HepG2 (cell line): ENCODE data around the gene LARP1. TPM values are rescaled to one million over a fixed set of nuclear protein-coding genes. Genes with fewer than 3 reads are reported as not detected.

ENCODE experiments used
- ATAD3A ChIP-seq: sonication (generic); formaldehyde crosslinking; IDR thresholded peaks from 2 replicates; pipeline ENCODE4 v1.4.0; 2020; ENCODE audit warnings: missing genetic modification reagents
- CBX5 ChIP-seq: sonication (generic); formaldehyde crosslinking; IDR thresholded peaks from 2 replicates; pipeline ENCODE4 v1.4.0; 2020; ENCODE audit warnings: missing genetic modification reagents, borderline replicate concordance
- DPF2 ChIP-seq: sonication (generic); formaldehyde crosslinking; IDR thresholded peaks from 2 replicates; pipeline ENCODE4 v1.4.0; 2020; ENCODE audit warnings: mild to moderate bottlenecking, low read depth, missing genetic modification reagents, borderline replicate concordance
- HMG20A ChIP-seq: IDR thresholded peaks from 2 replicates; pipeline ENCODE4 v1.6.1; 2016; ENCODE audit warnings: borderline replicate concordance
- HNRNPUL1 ChIP-seq: fragments of 200-400 bp; formaldehyde crosslinking; IDR thresholded peaks from 2 replicates; pipeline ENCODE4 v1.6.1; 2017; ENCODE audit warnings: low read depth, mild to moderate bottlenecking, low read length, moderate library complexity
- JUNB ChIP-seq: sonication (generic); formaldehyde crosslinking; IDR thresholded peaks from 2 replicates; pipeline ENCODE4 v1.8.0; 2022; ENCODE audit warnings: missing genetic modification reagents, mild to moderate bottlenecking, borderline replicate concordance
- KLF15 ChIP-seq: sonication (generic); formaldehyde crosslinking; IDR thresholded peaks from 2 replicates; pipeline ENCODE4 v1.8.1; 2023; ENCODE audit warnings: borderline replicate concordance, mild to moderate bottlenecking, inconsistent platforms, missing genetic modification reagents, mixed read lengths
- MEIS1 ChIP-seq: sonication (generic); formaldehyde crosslinking; IDR thresholded peaks from 2 replicates; pipeline ENCODE4 v1.9.0; 2021; ENCODE audit warnings: mild to moderate bottlenecking, missing genetic modification reagents, moderate library complexity, borderline replicate concordance
- REXO4 ChIP-seq: sonication (generic); formaldehyde crosslinking; IDR thresholded peaks from 2 replicates; pipeline ENCODE4 v1.8.0; 2022; ENCODE audit warnings: missing genetic modification reagents, mild to moderate bottlenecking, borderline replicate concordance
- RNF2 ChIP-seq: fragments of 450-650 bp; conservative IDR thresholded peaks from 2 replicates; pipeline ENCODE4 v1.6.1; 2016; ENCODE audit warnings: low read depth
- SIX4 ChIP-seq: sonication (generic); formaldehyde crosslinking; IDR thresholded peaks from 2 replicates; pipeline ENCODE4 v1.4.0; 2020; ENCODE audit warnings: missing genetic modification reagents
- SUZ12 ChIP-seq: fragments of 150-350 bp; IDR thresholded peaks from 2 replicates; pipeline ENCODE4 v1.6.1; 2014; ENCODE audit warnings: low read depth, low read length
- TAF1 ChIP-seq: sonication (generic); formaldehyde crosslinking; IDR thresholded peaks from 2 replicates; pipeline ENCODE4 v1.4.0; 2020; ENCODE audit warnings: missing genetic modification reagents
- ZFAT ChIP-seq: sonication (generic); formaldehyde crosslinking; conservative IDR thresholded peaks from 2 replicates; pipeline ENCODE4 v1.8.1; 2023; ENCODE audit warnings: missing genetic modification reagents, inconsistent platforms
- ZFYVE20 ChIP-seq: sonication (generic); formaldehyde crosslinking; IDR thresholded peaks from 2 replicates; pipeline ENCODE4 v1.8.0; 2023; ENCODE audit warnings: low read depth, mild to moderate bottlenecking, moderate library complexity, missing genetic modification reagents, borderline replicate concordance
- ZNF543 ChIP-seq: sonication (generic); formaldehyde crosslinking; IDR thresholded peaks from 2 replicates; pipeline ENCODE4 v1.4.0; 2020; ENCODE audit warnings: mild to moderate bottlenecking, missing genetic modification reagents
- ZNF672 ChIP-seq: sonication (generic); formaldehyde crosslinking; IDR thresholded peaks from 2 replicates; pipeline ENCODE4 v1.8.1; 2022; ENCODE audit warnings: missing genetic modification reagents
- polyA plus RNA-seq, 8 experiments: library from polyadenylated mRNA; depleted of rRNA in 3 of 8; stranded (reverse) in 7 of 8; unstranded in 1 of 8; fragments of >200 nt; fragmentation: Illumina TruSeq in 4 of 8; extraction: Trizol in 4 of 8; gene quantifications; 2 replicates each; pipeline versions ENCODE4 v1.2.1 to v1.2.3, GENCODE V29; 2011 to 2016; ENCODE audit warnings: low read depth in 4 of 8, missing spikeins in 1 of 8, mixed read lengths in 1 of 8; ENCODE audit not compliant: insufficient read depth in 1 of 8
- total RNA-seq, 5 experiments: library from RNA; depleted of rRNA; stranded (reverse); fragments of >200 nt; fragmentation: Illumina TruSeq; extraction: Trizol; gene quantifications; 2 replicates each; pipeline ENCODE4 v1.2.3, GENCODE V29; 2016; ENCODE audit warnings: low read depth in 1 of 5
- TF ChIP-seq, protein P1 (sequence below): IDR thresholded peaks from 2 replicates; pipeline ENCODE4 v1.6.1; 2016; ENCODE audit warnings: low read depth
- TF ChIP-seq, protein P2 (sequence below): sonication (generic); formaldehyde crosslinking; IDR thresholded peaks from 2 replicates; pipeline ENCODE4 v1.5.0; 2020; ENCODE audit warnings: mild to moderate bottlenecking, missing genetic modification reagents
- TF ChIP-seq, protein P3 (sequence below): sonication (generic); formaldehyde crosslinking; IDR thresholded peaks from 2 replicates; pipeline ENCODE4 v1.4.0; 2020; ENCODE audit warnings: mild to moderate bottlenecking, missing genetic modification reagents
- TF ChIP-seq, protein P4 (sequence below): sonication (generic); formaldehyde crosslinking; IDR thresholded peaks from 2 replicates; pipeline ENCODE4 v1.4.0; 2020; ENCODE audit warnings: missing genetic modification reagents
- TF ChIP-seq, protein P5 (sequence below): sonication (generic); formaldehyde crosslinking; IDR thresholded peaks from 2 replicates; pipeline ENCODE4 v1.4.0; 2020; ENCODE audit warnings: missing genetic modification reagents; ENCODE audit errors: not compliant biosample characterization

Gene LARP1
- total and polyA plus RNA-seq, 2 of the 13 experiments (the other 11 are each of a cell fraction or from before 2014, with no cell fraction given), result 45.2 to 61.4 TPM

DNA sequence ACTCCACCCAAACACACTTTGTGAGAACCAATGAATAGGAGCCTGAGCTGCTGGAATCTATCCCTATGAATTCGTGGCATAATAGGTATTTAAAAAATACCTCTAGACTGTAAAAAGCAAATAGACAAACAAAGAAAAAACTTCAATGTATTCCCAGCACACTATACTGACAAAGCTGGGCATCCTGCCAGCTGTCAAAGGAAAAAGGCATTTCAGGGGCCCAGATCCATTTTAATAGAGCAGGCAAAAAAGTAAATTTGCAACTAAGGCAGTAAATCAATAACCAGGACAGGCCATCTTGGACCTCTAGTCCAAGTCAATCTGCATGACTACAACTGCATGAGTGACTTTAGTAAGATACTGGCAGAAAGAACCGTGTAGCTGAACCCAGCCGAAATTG is 25.6 kb upstream of the LARP1 start (continued):
- no peak for TF ChIP-seq HNRNPUL1
- TF ChIP-seq JUNB (CRISPR knock-in tag), result no peak
- TF ChIP-seq ZFAT (CRISPR knock-in tag), result no peak
- TF ChIP-seq MEIS1, result no peak
- TF ChIP-seq, protein P1, sequence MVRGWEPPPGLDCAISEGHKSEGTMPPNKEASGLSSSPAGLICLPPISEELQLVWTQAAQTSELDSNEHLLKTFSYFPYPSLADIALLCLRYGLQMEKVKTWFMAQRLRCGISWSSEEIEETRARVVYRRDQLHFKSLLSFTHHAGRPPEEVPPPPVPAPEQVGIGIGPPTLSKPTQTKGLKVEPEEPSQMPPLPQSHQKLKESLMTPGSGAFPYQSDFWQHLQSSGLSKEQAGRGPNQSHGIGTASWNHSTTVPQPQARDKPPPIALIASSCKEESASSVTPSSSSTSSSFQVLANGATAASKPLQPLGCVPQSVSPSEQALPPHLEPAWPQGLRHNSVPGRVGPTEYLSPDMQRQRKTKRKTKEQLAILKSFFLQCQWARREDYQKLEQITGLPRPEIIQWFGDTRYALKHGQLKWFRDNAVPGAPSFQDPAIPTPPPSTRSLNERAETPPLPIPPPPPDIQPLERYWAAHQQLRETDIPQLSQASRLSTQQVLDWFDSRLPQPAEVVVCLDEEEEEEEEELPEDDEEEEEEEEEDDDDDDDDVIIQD (CRISPR knock-in tag), result no peak
- no peak for TF ChIP-seq RNF2
- no peak for TF ChIP-seq SUZ12
- TF ChIP-seq, protein P2, sequence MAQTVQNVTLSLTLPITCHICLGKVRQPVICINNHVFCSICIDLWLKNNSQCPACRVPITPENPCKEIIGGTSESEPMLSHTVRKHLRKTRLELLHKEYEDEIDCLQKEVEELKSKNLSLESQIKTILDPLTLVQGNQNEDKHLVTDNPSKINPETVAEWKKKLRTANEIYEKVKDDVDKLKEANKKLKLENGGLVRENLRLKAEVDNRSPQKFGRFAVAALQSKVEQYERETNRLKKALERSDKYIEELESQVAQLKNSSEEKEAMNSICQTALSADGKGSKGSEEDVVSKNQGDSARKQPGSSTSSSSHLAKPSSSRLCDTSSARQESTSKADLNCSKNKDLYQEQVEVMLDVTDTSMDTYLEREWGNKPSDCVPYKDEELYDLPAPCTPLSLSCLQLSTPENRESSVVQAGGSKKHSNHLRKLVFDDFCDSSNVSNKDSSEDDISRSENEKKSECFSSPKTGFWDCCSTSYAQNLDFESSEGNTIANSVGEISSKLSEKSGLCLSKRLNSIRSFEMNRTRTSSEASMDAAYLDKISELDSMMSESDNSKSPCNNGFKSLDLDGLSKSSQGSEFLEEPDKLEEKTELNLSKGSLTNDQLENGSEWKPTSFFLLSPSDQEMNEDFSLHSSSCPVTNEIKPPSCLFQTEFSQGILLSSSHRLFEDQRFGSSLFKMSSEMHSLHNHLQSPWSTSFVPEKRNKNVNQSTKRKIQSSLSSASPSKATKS (CRISPR knock-in tag), result no peak
- TF ChIP-seq, protein P3, sequence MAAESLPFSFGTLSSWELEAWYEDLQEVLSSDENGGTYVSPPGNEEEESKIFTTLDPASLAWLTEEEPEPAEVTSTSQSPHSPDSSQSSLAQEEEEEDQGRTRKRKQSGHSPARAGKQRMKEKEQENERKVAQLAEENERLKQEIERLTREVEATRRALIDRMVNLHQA (CRISPR knock-in tag), result no peak
- no peak for TF ChIP-seq ATAD3A
- peak; percentile 11; the same call in 1 of the 2 replicates for TF ChIP-seq HMG20A (CRISPR knock-in tag)
- TF ChIP-seq, protein P4, sequence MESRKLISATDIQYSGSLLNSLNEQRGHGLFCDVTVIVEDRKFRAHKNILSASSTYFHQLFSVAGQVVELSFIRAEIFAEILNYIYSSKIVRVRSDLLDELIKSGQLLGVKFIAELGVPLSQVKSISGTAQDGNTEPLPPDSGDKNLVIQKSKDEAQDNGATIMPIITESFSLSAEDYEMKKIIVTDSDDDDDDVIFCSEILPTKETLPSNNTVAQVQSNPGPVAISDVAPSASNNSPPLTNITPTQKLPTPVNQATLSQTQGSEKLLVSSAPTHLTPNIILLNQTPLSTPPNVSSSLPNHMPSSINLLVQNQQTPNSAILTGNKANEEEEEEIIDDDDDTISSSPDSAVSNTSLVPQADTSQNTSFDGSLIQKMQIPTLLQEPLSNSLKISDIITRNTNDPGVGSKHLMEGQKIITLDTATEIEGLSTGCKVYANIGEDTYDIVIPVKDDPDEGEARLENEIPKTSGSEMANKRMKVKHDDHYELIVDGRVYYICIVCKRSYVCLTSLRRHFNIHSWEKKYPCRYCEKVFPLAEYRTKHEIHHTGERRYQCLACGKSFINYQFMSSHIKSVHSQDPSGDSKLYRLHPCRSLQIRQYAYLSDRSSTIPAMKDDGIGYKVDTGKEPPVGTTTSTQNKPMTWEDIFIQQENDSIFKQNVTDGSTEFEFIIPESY (CRISPR knock-in tag), result no peak
- TF ChIP-seq ZNF672 (CRISPR knock-in tag), result no peak
- TF ChIP-seq KLF15, result no peak
- TF ChIP-seq DPF2 (CRISPR knock-in tag), result no peak
- TF ChIP-seq, protein P5, sequence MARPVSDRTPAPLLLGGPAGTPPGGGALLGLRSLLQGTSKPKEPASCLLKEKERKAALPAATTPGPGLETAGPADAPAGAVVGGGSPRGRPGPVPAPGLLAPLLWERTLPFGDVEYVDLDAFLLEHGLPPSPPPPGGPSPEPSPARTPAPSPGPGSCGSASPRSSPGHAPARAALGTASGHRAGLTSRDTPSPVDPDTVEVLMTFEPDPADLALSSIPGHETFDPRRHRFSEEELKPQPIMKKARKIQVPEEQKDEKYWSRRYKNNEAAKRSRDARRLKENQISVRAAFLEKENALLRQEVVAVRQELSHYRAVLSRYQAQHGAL (CRISPR knock-in tag), result no peak
- TF ChIP-seq ZFYVE20 (CRISPR knock-in tag), result no peak
- no peak for TF ChIP-seq REXO4
- TF ChIP-seq TAF1 (CRISPR knock-in tag), result no peak
- TF ChIP-seq CBX5 (CRISPR knock-in tag), result no peak
- no peak for TF ChIP-seq ZNF543
- TF ChIP-seq SIX4 (CRISPR knock-in tag), result no peak
